T-helper 9 cell (primary cell): ENCODE measurements around the gene AGAP1.

ENCODE experiments used
- DNase-seq: peaks from one replicate; pipeline ENCODE4 v3.0.0-alpha.2; 2020

Gene AGAP1

GRCh38 chr2:236158969-236159777 lies 665.3 kb downstream of the AGAP1 start:
- DNase-seq: no peak

- no peak for DNase-seq
These were observed 665.9 kb downstream of the AGAP1 start for GRCh38 chr2:236159778-236160170.

- no peak for DNase-seq
These were observed 666.7 kb downstream of the AGAP1 start for GRCh38 chr2:236160366-236161081.

GRCh38 chr2:236161082-236161462 lies 667.2 kb downstream of the AGAP1 start:
- no peak for DNase-seq

- no peak for DNase-seq
These were observed 667.7 kb downstream of the AGAP1 start for GRCh38 chr2:236161531-236161930.

- no peak for DNase-seq
These were observed 668.4 kb downstream of the AGAP1 start for GRCh38 chr2:236162031-236162845.

GRCh38 chr2:236162882-236163470 lies 669.1 kb downstream of the AGAP1 start:
- no peak for DNase-seq

GRCh38 chr2:236163471-236164200 lies 669.8 kb downstream of the AGAP1 start:
- DNase-seq: no peak

GRCh38 chr2:236164201-236164924 lies 670.5 kb downstream of the AGAP1 start:
- no peak for DNase-seq

- DNase-seq: no peak
These were observed 671.3 kb downstream of the AGAP1 start for GRCh38 chr2:236164925-236165841.

GRCh38 chr2:236165842-236166795 lies 672.3 kb downstream of the AGAP1 start:
- DNase-seq: no peak

- no peak for DNase-seq
These were observed 673.0 kb downstream of the AGAP1 start for GRCh38 chr2:236166796-236167296.

GRCh38 chr2:236167297-236168109 lies 673.7 kb downstream of the AGAP1 start:
- DNase-seq: no peak

- DNase-seq: no peak
These were observed 674.6 kb downstream of the AGAP1 start, which contains the start of gene GBX2 for GRCh38 chr2:236168110-236169080. Gene GBX2 (minus strand): TSS chr2:236168386. CDS start chr2:236167971, 415 bp downstream.

GRCh38 chr2:236169151-236169721 lies 675.4 kb downstream of the AGAP1 start:
- no peak for DNase-seq
